OCI-LY7 (cell line): Measurements from ENCODE around the gene F7. TPM values are rescaled to one million over a fixed set of nuclear protein-coding genes. Genes with fewer than 3 reads are reported as not detected.
A peak's percentile ranks its signal among the peaks of the same experiment; 100 is the strongest.

Source experiments
- BruUV-seq: library from RNA; stranded (reverse); fragments of 400-500 nt; replicated peaks from 2 replicates; lab custom pipeline; 2021; lab: Mats Ljungman, UMichigan
- CTCF ChIA-PET: fragments of 300-600 bp; sonication (Branson Sonifier 250); formaldehyde crosslinking; loops from one replicate; lab custom pipeline; 2022; ENCODE audit warnings: antibody characterized with exemption; ENCODE audit not compliant: unreplicated experiment; lab: Charles Lee
- POLR2A ChIA-PET: fragments of 300-600 bp; sonication (Branson Sonifier 250); formaldehyde crosslinking; loops from one replicate; lab custom pipeline; 2022; ENCODE audit warnings: antibody characterized with exemption; lab: Charles Lee
- DNase-seq: peaks from one replicate; pipeline ENCODE4 v3.0.0-alpha.2; 2015; ENCODE audit warnings: low spot score
- H2AFZ ChIP-seq: fragments of 200-600 bp; sonication (generic), shearing (Covaris generic); 2 replicates; pipeline ENCODE4 v1.6.1; 2014; ENCODE audit warnings: mild to moderate bottlenecking, antibody characterized with exemption, low read length, moderate library complexity
- H3K27ac ChIP-seq: fragments of 200-600 bp; sonication (generic); 2 replicates; pipeline ENCODE4 v1.5.1; 2014; ENCODE audit warnings: mixed run types, low read depth, mild to moderate bottlenecking, moderate library complexity, low read length, inconsistent platforms; ENCODE audit not compliant: poor library complexity, severe bottlenecking
- H3K36me3 ChIP-seq: fragments of 200-600 bp; sonication (generic); 2 replicates; pipeline ENCODE4 v1.6.1; 2014; ENCODE audit warnings: mild to moderate bottlenecking, antibody characterized with exemption, low read length, moderate library complexity, mixed read lengths; ENCODE audit not compliant: insufficient read depth
- H3K4me1 ChIP-seq: fragments of 200-600 bp; sonication (generic); 2 replicates; pipeline ENCODE4 v1.5.1; 2014; ENCODE audit warnings: mild to moderate bottlenecking, low read length; ENCODE audit not compliant: insufficient read depth, poor library complexity, severe bottlenecking
- H3K4me2 ChIP-seq: fragments of 200-600 bp; sonication (generic); 2 replicates; pipeline ENCODE4 v1.6.1; 2014; ENCODE audit warnings: mild to moderate bottlenecking, low read length
- H3K4me3 ChIP-seq: fragments of 200-600 bp; sonication (generic); 2 replicates; pipeline ENCODE4 v1.5.1; 2014; ENCODE audit warnings: mild to moderate bottlenecking, low read depth, low read length; ENCODE audit not compliant: poor library complexity, severe bottlenecking
- H3K79me2 ChIP-seq: fragments of 200-600 bp; sonication (generic); 2 replicates; pipeline ENCODE4 v1.6.1; 2016; ENCODE audit warnings: low read depth, mild to moderate bottlenecking, low read length, moderate library complexity, mixed read lengths; ENCODE audit not compliant: insufficient read depth
- H3K9me2 ChIP-seq: fragments of 200-600 bp; sonication (generic); 2 replicates; pipeline ENCODE4 v1.6.1; 2016; ENCODE audit warnings: mild to moderate bottlenecking, low read length, mixed read lengths; ENCODE audit not compliant: insufficient read depth
- H3K9me3 ChIP-seq: fragments of 200-600 bp; sonication (generic); 2 replicates; pipeline ENCODE4 v1.6.1; 2014; ENCODE audit warnings: mild to moderate bottlenecking, mixed run types, low read length, mixed read lengths
- H4K20me1 ChIP-seq: fragments of 200-600 bp; sonication (generic); 2 replicates; pipeline ENCODE4 v1.6.1; 2014; ENCODE audit warnings: mild to moderate bottlenecking, antibody characterized with exemption, low read length, moderate library complexity, mixed read lengths; ENCODE audit not compliant: insufficient read depth
- CTCF ChIP-seq: fragments of 200-600 bp; sonication (generic); conservative IDR thresholded peaks from 2 replicates; pipeline ENCODE4 v1.5.1; 2014; ENCODE audit warnings: mild to moderate bottlenecking, antibody characterized with exemption, low read length, moderate library complexity, mixed read lengths
- EZH2phosphoT487 ChIP-seq: fragments of 200-600 bp; sonication (generic); IDR thresholded peaks from 2 replicates; pipeline ENCODE4 v1.6.1; 2018; ENCODE audit warnings: low read depth, borderline replicate concordance, mild to moderate bottlenecking, mixed run types, antibody characterized with exemption, low read length, moderate library complexity, mixed read lengths
- intact Hi-C: fragments of 100-400 bp; cut with micrococcal nuclease; formaldehyde crosslinking; loops from one replicate; pipeline ENCODE4 v1.10.0; 2022; ENCODE audit not compliant: unreplicated experiment
- total RNA-seq, 2 experiments: library from RNA; depleted of rRNA in 1 of 2; stranded (reverse); fragments of >200 nt in 1 of 2; shearing (Covaris generic) in 1 of 2; gene quantifications; 2 replicates each; pipeline ENCODE4 v1.2.3, GENCODE V29; 2014 to 2022

Gene F7
- total RNA-seq, 2 experiments from 2014 or later = not detected

- TF ChIP-seq CTCF (no peak), EZH2phosphoT487 (no peak)
- Histone ChIP-seq H3K9me3 (no peaks in the 10 kb centered on the region), H2AFZ (peak overlapping the region; percentile 78; the same call in 1 of the 2 replicates), H3K4me3 (peak overlapping the region; percentile 55), H4K20me1 (no peaks in the 10 kb centered on the region), H3K4me2 (peak overlapping the region; percentile 82), H3K79me2 (no peaks in the 10 kb centered on the region), H3K4me1 (peaks cover 3% of the 10 kb centered on the region), H3K36me3 (no peaks in the 10 kb centered on the region), H3K9me2 (no peaks in the 10 kb centered on the region), H3K27ac (no peak overlapping the region)
- BruUV-seq = no TSS peak
- CTCF ChIA-PET = interaction anchor here (0.6 kb wide), 1 partner anchor 867 kb away, joined by 3 read pairs; no protein-coding TSS in a partner anchor
- intact Hi-C loops = no loop called here
- DNase-seq = peak; percentile 66
- POLR2A ChIA-PET = interaction anchor here (0.6 to 0.7 kb wide), 2 partner anchors 18 to 55 kb away, joined by 3 read pairs; no protein-coding TSS in a partner anchor
These were observed 48.5 kb downstream of the F7 start for GRCh38 chr13:113153810-113154748.

GRCh38 chr13:113155201-113155600, 49.6 kb downstream of the F7 start:
- no peak overlapping the region for H3K4me3 ChIP-seq
- ChIA-PET POLR2A (no interaction called here), CTCF (interaction anchor here (0.6 kb wide), 1 partner anchor 865 kb away, joined by 3 read pairs; no protein-coding TSS in a partner anchor)
- no peak for TF ChIP-seq EZH2phosphoT487
- no peak for TF ChIP-seq CTCF
- H2AFZ ChIP-seq = no peak overlapping the region
- intact Hi-C loops = no loop called here
- H4K20me1 ChIP-seq = no peaks in the 10 kb centered on the region
- peaks cover 3% of the 10 kb centered on the region for H3K4me1 ChIP-seq
- H3K79me2 ChIP-seq = no peaks in the 10 kb centered on the region
- DNase-seq = no peak
- no peaks in the 10 kb centered on the region for H3K9me2 ChIP-seq
- H3K4me2 ChIP-seq = no peak overlapping the region
- H3K9me3 ChIP-seq = no peaks in the 10 kb centered on the region
- BruUV-seq = no TSS peak
- no peak overlapping the region for H3K27ac ChIP-seq
- no peaks in the 10 kb centered on the region for H3K36me3 ChIP-seq
